Activated CD4-positive, alpha-beta T cell treated with anti-CD3 and anti-CD28 coated beads, Interleukin-2, amount 10 ng/mL, durations not matched to agents 7 days and 5 days (primary cell): Measurements from ENCODE around the gene SNAI3. TPM values are rescaled to one million over a fixed set of nuclear protein-coding genes. Genes with fewer than 3 reads are reported as not detected.

Experiments
- CTCF ChIA-PET: fragments of 350-600 bp; sonication (Branson Sonifier 250); formaldehyde crosslinking; loops from one replicate; lab custom pipeline; 2021; ENCODE audit warnings: antibody characterized with exemption; lab: Charles Lee
- POLR2A ChIA-PET: fragments of 350-600 bp; sonication (Branson Sonifier 250); formaldehyde crosslinking; loops from one replicate; lab custom pipeline; 2021; ENCODE audit warnings: antibody characterized with exemption; lab: Charles Lee
- DNase-seq: peaks from one replicate; pipeline ENCODE4 v3.0.0-alpha.2; 2020
- H3K27ac Mint-ChIP-seq: one replicate; pipeline ENCODE4 v1.8.0; 2021; ENCODE audit warnings: mild to moderate bottlenecking, moderate library complexity, mixed read lengths
- H3K27me3 Mint-ChIP-seq: one replicate; pipeline ENCODE4 v1.8.0; 2021; ENCODE audit warnings: mixed read lengths
- H3K36me3 Mint-ChIP-seq: one replicate; pipeline ENCODE4 v1.8.0; 2021; ENCODE audit warnings: low read depth, mixed read lengths
- H3K4me1 Mint-ChIP-seq: one replicate; pipeline ENCODE4 v1.8.0; 2021; ENCODE audit warnings: mixed read lengths
- H3K4me3 Mint-ChIP-seq: one replicate; pipeline ENCODE4 v1.8.0; 2021; ENCODE audit warnings: mild to moderate bottlenecking, moderate library complexity, mixed read lengths
- H3K9me3 Mint-ChIP-seq: one replicate; pipeline ENCODE4 v1.8.0; 2021; ENCODE audit warnings: mixed read lengths
- microRNA-seq: library from miRNA; unstranded; fragments of <30 nt; microRNA quantifications from one replicate; pipeline ENCODE4 v1.2.0, GENCODE V29; 2021; ENCODE audit warnings: borderline microRNAs expressed, borderline replicate concordance
- total RNA-seq, 2 experiments: library from RNA; stranded (reverse); gene quantifications; one replicate each; pipeline ENCODE4 v1.2.3, GENCODE V29; 2021

The SNAI3 gene
- total RNA-seq, 2 experiments from 2014 or later: 21.0 to 24.2 TPM

- peaks cover 11% of the 10 kb centered on the region for H3K36me3 Mint-ChIP-seq
- ChIA-PET POLR2A (no interaction called here), CTCF (interaction anchor here (1.8 kb wide), 1 partner anchor 17 kb away, joined by 4 read pairs; no protein-coding TSS in a partner anchor)
- H3K27ac Mint-ChIP-seq: peak overlapping the region; percentile 19
- peaks cover 13% of the 10 kb centered on the region for H3K27me3 Mint-ChIP-seq
- no peaks in the 10 kb centered on the region for H3K9me3 Mint-ChIP-seq
- peaks cover 37% of the 10 kb centered on the region for H3K4me1 Mint-ChIP-seq
- H3K4me3 Mint-ChIP-seq: peak overlapping the region; percentile 66
- DNase-seq: peak; percentile 65
Measured at GRCh38 chr16:88634141-88634993, 51.9 kb downstream of the SNAI3 start.

GRCh38 chr16:88633684-88634140 lies 52.6 kb downstream of the SNAI3 start:
- H3K4me1 Mint-ChIP-seq: peaks cover 37% of the 10 kb centered on the region
- H3K36me3 Mint-ChIP-seq: peaks cover 12% of the 10 kb centered on the region
- POLR2A ChIA-PET: interaction anchor here (0.6 to 1.0 kb wide), 2 partner anchors 19 to 52 kb away, joined by 3 read pairs; no protein-coding TSS in a partner anchor
- peak overlapping the region; percentile 66 for H3K4me3 Mint-ChIP-seq
- peak overlapping the region; percentile 50 for H3K27ac Mint-ChIP-seq
- CTCF ChIA-PET: interaction anchor here (1.0 to 1.8 kb wide), 4 partner anchors 14 to 51 kb away, joined by 3 to 5 read pairs (median 4); no protein-coding TSS in a partner anchor
- H3K9me3 Mint-ChIP-seq: no peaks in the 10 kb centered on the region
- peaks cover 9% of the 10 kb centered on the region for H3K27me3 Mint-ChIP-seq
- DNase-seq: peak; percentile 50

- Mint-ChIP-seq H3K4me3 (no peak overlapping the region), H3K36me3 (peaks cover 20% of the 10 kb centered on the region), H3K9me3 (no peaks in the 10 kb centered on the region), H3K27ac (peak overlapping the region; percentile 67), H3K4me1 (peaks cover 29% of the 10 kb centered on the region), H3K27me3 (peaks cover 4% of the 10 kb centered on the region)
- no peak for DNase-seq
- CTCF ChIA-PET: interaction anchor here (0.6 to 1.8 kb wide), 5 partner anchors 16 to 593 kb away, joined by 3 to 4 read pairs (median 4); no protein-coding TSS in a partner anchor
- POLR2A ChIA-PET: interaction anchor here (0.6 kb wide), 1 partner anchor 63 kb away, joined by 3 read pairs; the partner anchor contains the start of gene ZC3H18
Measured at GRCh38 chr16:88632587-88632930, 53.7 kb downstream of the SNAI3 start.

GRCh38 chr16:88631920-88632586 lies 54.3 kb downstream of the SNAI3 start:
- Mint-ChIP-seq H3K4me1 (peaks cover 24% of the 10 kb centered on the region), H3K27me3 (peaks cover under 1% of the 10 kb centered on the region), H3K27ac (peak overlapping the region; percentile 67), H3K4me3 (no peak overlapping the region), H3K9me3 (no peaks in the 10 kb centered on the region), H3K36me3 (peaks cover 25% of the 10 kb centered on the region)
- POLR2A ChIA-PET: interaction anchor here (0.6 kb wide), 1 partner anchor 62 kb away, joined by 3 read pairs; the partner anchor contains the start of gene ZC3H18
- CTCF ChIA-PET: interaction anchor here (0.6 to 1.3 kb wide), 3 partner anchors 16 to 77 kb away, joined by 3 to 4 read pairs (median 3); no protein-coding TSS in a partner anchor
- no peak for DNase-seq

- CTCF ChIA-PET: interaction anchor here (1.1 kb wide), 1 partner anchor 21 kb away, joined by 3 read pairs; no protein-coding TSS in a partner anchor
- no peaks in the 10 kb centered on the region for H3K27me3 Mint-ChIP-seq
- H3K36me3 Mint-ChIP-seq: peaks cover 30% of the 10 kb centered on the region
- H3K4me3 Mint-ChIP-seq: no peak overlapping the region
- H3K9me3 Mint-ChIP-seq: no peaks in the 10 kb centered on the region
- H3K27ac Mint-ChIP-seq: peak overlapping the region; percentile 36
- DNase-seq: no peak
- peaks cover 23% of the 10 kb centered on the region for H3K4me1 Mint-ChIP-seq
- POLR2A ChIA-PET: no interaction called here
Measured at GRCh38 chr16:88631384-88631783, 54.9 kb downstream of the SNAI3 start.

GRCh38 chr16:88630941-88631340 lies 55.4 kb downstream of the SNAI3 start:
- Mint-ChIP-seq H3K4me1 (peaks cover 19% of the 10 kb centered on the region), H3K4me3 (no peak overlapping the region), H3K27me3 (no peaks in the 10 kb centered on the region), H3K36me3 (peaks cover 33% of the 10 kb centered on the region), H3K27ac (no peak overlapping the region), H3K9me3 (no peaks in the 10 kb centered on the region)
- ChIA-PET POLR2A (no interaction called here), CTCF (interaction anchor here (1.1 kb wide), 1 partner anchor 21 kb away, joined by 3 read pairs; no protein-coding TSS in a partner anchor)
- no peak for DNase-seq

DNA sequence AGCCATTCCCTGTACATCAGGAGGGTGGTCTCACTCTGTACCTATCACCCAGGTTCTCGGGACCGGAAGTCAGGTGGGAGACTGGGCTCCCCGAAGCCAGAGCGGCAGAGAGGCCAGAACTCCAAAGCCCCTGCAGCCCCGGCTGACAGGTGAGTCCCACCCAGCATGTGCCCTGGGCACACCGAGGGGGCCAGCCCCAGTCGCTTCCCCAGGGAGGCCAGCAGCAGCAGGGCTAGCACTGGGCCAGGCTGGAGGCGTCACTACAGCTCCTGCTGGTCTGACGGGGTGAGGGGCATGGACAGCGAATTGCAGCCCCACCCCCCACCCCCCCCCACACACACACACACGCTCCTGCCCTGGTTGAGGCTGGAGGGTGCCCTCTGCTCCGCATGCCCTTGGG lies 55.9 kb downstream of the SNAI3 start:
- H3K27ac Mint-ChIP-seq: no peak overlapping the region
- H3K4me1 Mint-ChIP-seq: peaks cover 19% of the 10 kb centered on the region
- H3K36me3 Mint-ChIP-seq: peaks cover 33% of the 10 kb centered on the region
- CTCF ChIA-PET: no interaction called here
- no peaks in the 10 kb centered on the region for H3K9me3 Mint-ChIP-seq
- H3K27me3 Mint-ChIP-seq: no peaks in the 10 kb centered on the region
- no peak overlapping the region for H3K4me3 Mint-ChIP-seq
- DNase-seq: no peak
- POLR2A ChIA-PET: no interaction called here

DNA sequence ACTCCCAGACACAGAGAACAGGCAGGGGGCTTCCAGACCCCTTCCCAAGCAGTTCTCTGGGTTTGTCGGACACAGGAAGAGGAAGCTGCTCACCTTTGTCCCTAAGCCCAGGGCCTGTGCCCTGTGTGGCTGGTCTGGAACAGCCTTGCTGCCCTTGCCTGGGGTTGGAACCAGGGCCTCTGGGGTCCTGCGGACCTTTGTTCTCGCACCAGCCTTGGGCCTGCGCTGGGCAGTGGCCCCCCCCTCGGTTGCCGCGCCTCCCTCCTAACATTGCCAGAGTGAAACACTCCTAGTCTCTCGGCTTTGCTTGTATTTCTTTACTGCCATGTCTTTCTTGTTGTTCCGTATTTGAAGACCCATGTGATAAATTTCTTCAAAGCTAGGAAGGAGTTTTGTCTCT lies 56.5 kb downstream of the SNAI3 start:
- H3K4me1 Mint-ChIP-seq: peaks cover 17% of the 10 kb centered on the region
- CTCF ChIA-PET: interaction anchor here (1.3 to 1.4 kb wide), 3 partner anchors 8 to 51 kb away, joined by 3 to 5 read pairs (median 3); partner anchors contain the start of gene IL17C
- POLR2A ChIA-PET: no interaction called here

GRCh38 chr16:88628512-88628974 lies 57.8 kb downstream of the SNAI3 start:
- peaks cover 13% of the 10 kb centered on the region for H3K4me1 Mint-ChIP-seq
- no peak overlapping the region for H3K27ac Mint-ChIP-seq
- no peak for DNase-seq
- H3K9me3 Mint-ChIP-seq: no peaks in the 10 kb centered on the region
- H3K36me3 Mint-ChIP-seq: peaks cover 36% of the 10 kb centered on the region
- CTCF ChIA-PET: interaction anchor here (1.3 to 1.4 kb wide), 3 partner anchors 9 to 52 kb away, joined by 3 to 5 read pairs (median 3); partner anchors contain the start of gene IL17C
- H3K4me3 Mint-ChIP-seq: no peak overlapping the region
- POLR2A ChIA-PET: no interaction called here
- H3K27me3 Mint-ChIP-seq: no peaks in the 10 kb centered on the region

More for the DNA sequence above, 56.5 kb downstream of the SNAI3 start:
- no peak for DNase-seq
- H3K4me3 Mint-ChIP-seq: no peak overlapping the region
- no peaks in the 10 kb centered on the region for H3K9me3 Mint-ChIP-seq
- no peaks in the 10 kb centered on the region for H3K27me3 Mint-ChIP-seq
- H3K27ac Mint-ChIP-seq: no peak overlapping the region
- peaks cover 33% of the 10 kb centered on the region for H3K36me3 Mint-ChIP-seq

Small RNA genes lying within 50 kb of the gene (microRNA-seq; reads per million reads assigned to microRNA genes)
- not detected for gene MIR4722

Other genes starting within 250 kb of the SNAI3 start
- 10 to 100 TPM; 12.7 to 13.8 TPM for gene ZFPM1, start 233.2 kb downstream of the SNAI3 start, total RNA-seq
- 10 to 100 TPM; 77.1 to 87.0 TPM for gene ZC3H18, start 116.1 kb downstream of the SNAI3 start, total RNA-seq
- gene IL17C, start 47.9 kb downstream of the SNAI3 start, total RNA-seq: under 1 TPM in 1 of 2 experiments, not detected in 1; 0.20 TPM
- gene CYBA, start 35.5 kb downstream of the SNAI3 start, total RNA-seq: 100 to 1,000 TPM; 486 to 586 TPM
- gene MVD, start 23.4 kb downstream of the SNAI3 start, total RNA-seq: 10 to 100 TPM; 65.3 to 72.3 TPM
- gene RNF166, start 19.9 kb upstream of the SNAI3 start, total RNA-seq: 100 to 1,000 TPM; 214 to 234 TPM
- 10 to 100 TPM; 20.5 to 27.2 TPM for gene CTU2, start 20.0 kb upstream of the SNAI3 start, total RNA-seq
- 100 to 1,000 TPM; 239 to 303 TPM for gene PIEZO1, start 98.7 kb upstream of the SNAI3 start, total RNA-seq
- gene CDT1, start 117.3 kb upstream of the SNAI3 start, total RNA-seq: 100 to 1,000 TPM; 113 to 119 TPM
- 100 to 1,000 TPM in 1 of 2 experiments, 10 to 100 TPM in 1; 86.2 to 112 TPM for gene APRT, start 125.4 kb upstream of the SNAI3 start, total RNA-seq
- gene GALNS, start 170.4 kb upstream of the SNAI3 start, total RNA-seq: 10 to 100 TPM; 29.4 to 35.7 TPM
- 10 to 100 TPM; 47.7 to 55.7 TPM for gene TRAPPC2L, start 170.6 kb upstream of the SNAI3 start, total RNA-seq
- not detected for gene PABPN1L, start 180.2 kb upstream of the SNAI3 start, total RNA-seq